HepG2 (cell line): Measurements from ENCODE around the gene CRTC2. TPM values are rescaled to one million over a fixed set of nuclear protein-coding genes. Genes with fewer than 3 reads are reported as not detected.

Source experiments
- ATAC-seq: fragments of 200-7000 bp; cut with Tn5 transposase; 3 replicates; pipeline ENCODE4 v1.9.1; 2020; ENCODE audit warnings: mild to moderate bottlenecking, moderate library complexity
- BruUV-seq: library from RNA; stranded (reverse); fragments of 400-500 nt; replicated peaks from 2 replicates; lab custom pipeline; 2021; lab: Mats Ljungman, UMichigan
- CTCF ChIA-PET: fragments of 300-600 bp; formaldehyde crosslinking; extraction: SDS; loops from one replicate; lab custom pipeline; 2021; ENCODE audit warnings: low total read pairs, inconsistent platforms, low intra/inter-chr PET ratio; lab: Yijun Ruan, JAX
- POLR2A ChIA-PET: fragments of 350-600 bp; sonication (Branson Sonifier 250); formaldehyde crosslinking; loops from one replicate; lab custom pipeline; 2020; ENCODE audit warnings: antibody characterized with exemption, inconsistent platforms; lab: Yijun Ruan, JAX
- DNase-seq: peaks from one replicate; pipeline ENCODE4 v3.0.0-alpha.2; 2015; ENCODE audit warnings: low spot score
- FAIRE-seq: peaks from 3 replicates; lab custom pipeline; 2011; peaks lifted over from hg19 to GRCh38; lab: Jason Lieb, UNC
- H2AFZ ChIP-seq: one replicate; pipeline ENCODE4 v1.6.1; 2011; ENCODE audit warnings: low read length, inconsistent platforms
- H3K27ac ChIP-seq: fragments of 300-600 bp; 3 replicates; pipeline ENCODE4 v1.8.0; 2011; ENCODE audit warnings: mixed run types, mild to moderate bottlenecking, mixed read lengths, low read length, inconsistent platforms; ENCODE audit not compliant: insufficient read depth; ENCODE audit errors: extremely low read length
- H3K27me3 ChIP-seq, 2 experiments: fragments of 200-600 bp in 1 of 2; 2 replicates in 1 of 2; 3 replicates in 1 of 2; pipeline versions ENCODE4 v1.6.0 to v1.8.0; 2011; ENCODE audit warnings: low read length in 2 of 2, mild to moderate bottlenecking in 2 of 2, moderate library complexity in 2 of 2, inconsistent platforms in 1 of 2; ENCODE audit not compliant: insufficient read depth in 2 of 2, control insufficient read depth in 1 of 2
- H3K36me3 ChIP-seq, 2 experiments: fragments of 200-600 bp in 1 of 2; replicated peaks in 1 of 2; 2 replicates in 1 of 2; 3 replicates in 1 of 2; pipeline versions ENCODE4 v1.5.1 to v1.8.0; 2011; ENCODE audit warnings: low read length in 2 of 2, inconsistent platforms in 1 of 2; ENCODE audit not compliant: insufficient read depth in 2 of 2, control insufficient read depth in 1 of 2
- H3K4me1 ChIP-seq: 2 replicates; pipeline ENCODE4 v1.5.1; 2012; ENCODE audit warnings: low read length, inconsistent platforms; ENCODE audit not compliant: insufficient read depth
- H3K4me2 ChIP-seq: 2 replicates; pipeline ENCODE4 v1.6.0; 2011; ENCODE audit warnings: low read depth, low read length, inconsistent platforms
- H3K4me3 ChIP-seq, 3 experiments: fragments of 200-600 bp in 1 of 3; sonication (generic), shearing (Covaris generic) in 1 of 3; replicated peaks in 1 of 3; 2 replicates each; pipeline ENCODE4 v1.5.1; 2011 to 2016; ENCODE audit warnings: low read length in 3 of 3, inconsistent platforms in 2 of 3, low read depth in 2 of 3, mild to moderate bottlenecking in 2 of 3, control low read depth in 1 of 3, mixed read lengths in 1 of 3; ENCODE audit not compliant: insufficient read depth in 1 of 3
- H3K79me2 ChIP-seq: one replicate; pipeline ENCODE4 v1.6.1; 2011; ENCODE audit warnings: low read length, inconsistent platforms; ENCODE audit not compliant: insufficient read depth
- H3K9ac ChIP-seq: 2 replicates; pipeline ENCODE4 v1.6.0; 2011; ENCODE audit warnings: mild to moderate bottlenecking, low read depth, low read length, inconsistent platforms; ENCODE audit not compliant: insufficient read depth
- H3K9me3 ChIP-seq: 2 replicates; pipeline ENCODE4 v1.5.1; 2012; ENCODE audit warnings: mild to moderate bottlenecking, low read length
- H4K20me1 ChIP-seq: 2 replicates; pipeline ENCODE4 v1.6.0; 2011; ENCODE audit warnings: inconsistent platforms, mild to moderate bottlenecking, low read length, moderate library complexity; ENCODE audit not compliant: insufficient read depth
- CHD2 ChIP-seq: IDR thresholded peaks from 2 replicates; pipeline ENCODE4 v1.6.1; 2011; ENCODE audit warnings: low read depth, low read length, improper control_type of control experiment
- GATA4 ChIP-seq: sonication (generic); IDR thresholded peaks from 2 replicates; pipeline ENCODE4 v1.6.1; 2016; ENCODE audit warnings: antibody characterized with exemption, low read depth, borderline replicate concordance
- MAF1 ChIP-seq: sonication (generic); formaldehyde crosslinking; IDR thresholded peaks from 2 replicates; pipeline ENCODE4 v1.5.0; 2020; ENCODE audit warnings: missing genetic modification reagents, borderline replicate concordance
- NCOR1 ChIP-seq: fragments of 200-600 bp; sonication (generic); IDR thresholded peaks from 2 replicates; pipeline ENCODE4 v1.7.0; 2017; ENCODE audit warnings: antibody characterized with exemption, low read length, borderline replicate concordance
- ONECUT2 ChIP-seq: sonication (generic); formaldehyde crosslinking; IDR thresholded peaks from 2 replicates; pipeline ENCODE4 v1.4.0; 2020; ENCODE audit warnings: missing genetic modification reagents
- REST ChIP-seq, 2 experiments: IDR thresholded peaks; 2 replicates each; pipeline ENCODE4 v1.6.1; 2011 to 2012; ENCODE audit warnings: low read length in 2 of 2, borderline replicate concordance in 1 of 2, low read depth in 1 of 2, mild to moderate bottlenecking in 1 of 2, moderate library complexity in 1 of 2
- SKIL ChIP-seq: sonication (generic); formaldehyde crosslinking; IDR thresholded peaks from 2 replicates; pipeline ENCODE4 v1.8.0; 2022; ENCODE audit warnings: missing genetic modification reagents, mild to moderate bottlenecking, moderate library complexity, borderline replicate concordance
- TARDBP ChIP-seq: sonication (generic); formaldehyde crosslinking; IDR thresholded peaks from 2 replicates; pipeline ENCODE4 v1.8.0; 2022; ENCODE audit warnings: mild to moderate bottlenecking, missing genetic modification reagents
- ZC3H13 ChIP-seq: sonication (generic); formaldehyde crosslinking; IDR thresholded peaks from 2 replicates; pipeline ENCODE4 v1.8.1; 2023; ENCODE audit warnings: mild to moderate bottlenecking, missing genetic modification reagents, moderate library complexity
- ZNF790 ChIP-seq: sonication (generic); formaldehyde crosslinking; IDR thresholded peaks from 2 replicates; pipeline ENCODE4 v1.8.0; 2022; ENCODE audit warnings: missing genetic modification reagents, mild to moderate bottlenecking, borderline replicate concordance
- WGBS: methylation state at CpG from one replicate; pipeline ENCODE4 v1.1.6; 2017; ENCODE audit warnings: low lambda C conversion rate; 5-methylcytosine and 5-hydroxymethylcytosine counted together
- in situ Hi-C: cut with HindIII; loops from 2 replicates; pipeline ENCODE4 v1.10.0; 2017; ENCODE audit warnings: low pct_unique_long_range_greater_than_20kb; ENCODE audit not compliant: extremely low pct_ligation_motif_present
- intact Hi-C: fragments of 100-400 bp; cut with micrococcal nuclease; formaldehyde crosslinking; loops from one replicate; pipeline ENCODE4 v1.10.0; 2022; ENCODE audit not compliant: unreplicated experiment
- polyA plus RNA-seq, 8 experiments: library from polyadenylated mRNA; depleted of rRNA in 3 of 8; stranded (reverse) in 7 of 8; unstranded in 1 of 8; fragments of >200 nt; fragmentation: Illumina TruSeq in 4 of 8; extraction: Trizol in 4 of 8; gene quantifications; 2 replicates each; pipeline versions ENCODE4 v1.2.1 to v1.2.3, GENCODE V29; 2011 to 2016; ENCODE audit warnings: low read depth in 4 of 8, missing spikeins in 1 of 8, mixed read lengths in 1 of 8; ENCODE audit not compliant: insufficient read depth in 1 of 8
- total RNA-seq, 5 experiments: library from RNA; depleted of rRNA; stranded (reverse); fragments of >200 nt; fragmentation: Illumina TruSeq; extraction: Trizol; gene quantifications; 2 replicates each; pipeline ENCODE4 v1.2.3, GENCODE V29; 2016; ENCODE audit warnings: low read depth in 1 of 5
- TF ChIP-seq, protein P1 (sequence below): sonication (generic); formaldehyde crosslinking; IDR thresholded peaks from 2 replicates; pipeline ENCODE4 v1.4.0; 2020; ENCODE audit warnings: missing genetic modification reagents
- TF ChIP-seq, protein P2 (sequence below): sonication (generic); formaldehyde crosslinking; IDR thresholded peaks from 2 replicates; pipeline ENCODE4 v1.4.0; 2020; ENCODE audit warnings: missing genetic modification reagents

Gene CRTC2
- total and polyA plus RNA-seq, 2 of the 13 experiments (the other 11 are each of a cell fraction or from before 2014, with no cell fraction given) = 6.1 to 26.7 TPM

- peak; percentile 69 for ATAC-seq
- POLR2A ChIA-PET = interaction anchor here (0.8 to 10.0 kb wide), 11 partner anchors 10 to 292 kb away, joined by 3 to 209 read pairs (median 16); partner anchors contain the start of genes DENND4B, GATAD2B, ILF2 and JTB
- Histone ChIP-seq H3K36me3 (peaks cover 0 to 13% of the 10 kb centered on the region in 2 experiments; a peak in 1 of 5 replicates), H3K9ac (peak within 1 kb of the TSS; percentile 89), H3K27ac (peak within 1 kb of the TSS; percentile 79), H3K4me1 (peaks cover 45% of the 10 kb centered on the region), H3K27me3 (no peaks in the 10 kb centered on the region; a peak in 1 of 5 replicates), H2AFZ (no peak within 1 kb of the TSS), H3K79me2 (peaks cover 27% of the 10 kb centered on the region), H3K9me3 (no peaks in the 10 kb centered on the region), H3K4me2 (peak within 1 kb of the TSS; percentile 98), H3K4me3 (peak within 1 kb of the TSS; percentile 85 to 92 (median 90)), H4K20me1 (no peaks in the 10 kb centered on the region)
- in situ Hi-C loops = no loop called here
- WGBS = 0% methylated on average over 23 of the region's 54 CpGs
- DNase-seq = peak; percentile 93
- BruUV-seq = TSS peak; percentile 48
- intact Hi-C loops = no loop called here
- FAIRE-seq = peak; percentile 71
- CTCF ChIA-PET = no interaction called here
- TF ChIP-seq REST (IDR thresholded peaks at IDR 0.05; ENCODE audit: borderline replicate concordance in 1 of 2, low read depth in 1 of 2, low read length in 2 of 2) = 0 out of 4 replicates have a peak, but pooled peaks of 1 of the 2 experiments have one; percentile 5
- TF ChIP-seq, protein P1, sequence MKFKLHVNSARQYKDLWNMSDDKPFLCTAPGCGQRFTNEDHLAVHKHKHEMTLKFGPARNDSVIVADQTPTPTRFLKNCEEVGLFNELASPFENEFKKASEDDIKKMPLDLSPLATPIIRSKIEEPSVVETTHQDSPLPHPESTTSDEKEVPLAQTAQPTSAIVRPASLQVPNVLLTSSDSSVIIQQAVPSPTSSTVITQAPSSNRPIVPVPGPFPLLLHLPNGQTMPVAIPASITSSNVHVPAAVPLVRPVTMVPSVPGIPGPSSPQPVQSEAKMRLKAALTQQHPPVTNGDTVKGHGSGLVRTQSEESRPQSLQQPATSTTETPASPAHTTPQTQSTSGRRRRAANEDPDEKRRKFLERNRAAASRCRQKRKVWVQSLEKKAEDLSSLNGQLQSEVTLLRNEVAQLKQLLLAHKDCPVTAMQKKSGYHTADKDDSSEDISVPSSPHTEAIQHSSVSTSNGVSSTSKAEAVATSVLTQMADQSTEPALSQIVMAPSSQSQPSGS (CRISPR knock-in tag) = peak; percentile 86; the same call in 1 of the 2 replicates
- TF ChIP-seq, protein P2, sequence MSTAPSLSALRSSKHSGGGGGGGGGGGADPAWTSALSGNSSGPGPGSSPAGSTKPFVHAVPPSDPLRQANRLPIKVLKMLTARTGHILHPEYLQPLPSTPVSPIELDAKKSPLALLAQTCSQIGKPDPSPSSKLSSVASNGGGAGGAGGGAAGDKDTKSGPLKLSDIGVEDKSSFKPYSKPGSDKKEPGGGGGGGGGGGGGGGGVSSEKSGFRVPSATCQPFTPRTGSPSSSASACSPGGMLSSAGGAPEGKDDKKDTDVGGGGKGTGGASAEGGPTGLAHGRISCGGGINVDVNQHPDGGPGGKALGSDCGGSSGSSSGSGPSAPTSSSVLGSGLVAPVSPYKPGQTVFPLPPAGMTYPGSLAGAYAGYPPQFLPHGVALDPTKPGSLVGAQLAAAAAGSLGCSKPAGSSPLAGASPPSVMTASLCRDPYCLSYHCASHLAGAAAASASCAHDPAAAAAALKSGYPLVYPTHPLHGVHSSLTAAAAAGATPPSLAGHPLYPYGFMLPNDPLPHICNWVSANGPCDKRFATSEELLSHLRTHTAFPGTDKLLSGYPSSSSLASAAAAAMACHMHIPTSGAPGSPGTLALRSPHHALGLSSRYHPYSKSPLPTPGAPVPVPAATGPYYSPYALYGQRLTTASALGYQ (CRISPR knock-in tag) = 0 out of 2 replicates have a peak, but pooled peaks have one; percentile 45
- TF ChIP-seq MAF1 (CRISPR knock-in tag) = 0 out of 2 replicates have a peak, but pooled peaks have one; percentile 59
- TF ChIP-seq CHD2 = peak; percentile 87
- TF ChIP-seq ONECUT2 = 0 out of 2 replicates have a peak, but pooled peaks have one; percentile 6
- TF ChIP-seq ZNF790 (CRISPR knock-in tag) = 0 out of 2 replicates have a peak, but pooled peaks have one; percentile 31
- peak; percentile 31; the same call in 1 of the 2 replicates for TF ChIP-seq GATA4
- TF ChIP-seq NCOR1 = 0 out of 2 replicates have a peak, but pooled peaks have one; percentile 15
- TF ChIP-seq SKIL = no peak
- TF ChIP-seq ZC3H13 (CRISPR knock-in tag) = no peak
- peak; percentile 9; the same call in 1 of the 2 replicates for TF ChIP-seq TARDBP (CRISPR knock-in tag)
Measured at GRCh38 chr1:153963030-153963849, 4.8 kb upstream of the CRTC2 start, which contains the start of gene SLC39A1. TSS of gene SLC39A1 (minus strand) at chr1:153963537. CDS start at chr1:153962715, 822 bp downstream.
